ENCODE results near the gene SLIT1.

Gene SLIT1

GRCh38 chr10:96971324-96971723 is 214.4 kb downstream of the SLIT1 start:
- no peak for DNase-seq (ENCODE audit: low read depth)

GRCh38 chr10:96968682-96969423 is 216.9 kb downstream of the SLIT1 start:
- no peak for DNase-seq (ENCODE audit: low read depth)

- peak; percentile 10 for DNase-seq (ENCODE audit: low read depth)
These were observed 217.9 kb downstream of the SLIT1 start for GRCh38 chr10:96967847-96968246.

GRCh38 chr10:96964131-96964530 is 221.6 kb downstream of the SLIT1 start:
- DNase-seq (ENCODE audit: low read depth) = no peak

- no peak for DNase-seq (ENCODE audit: low read depth)
These were observed 224.9 kb downstream of the SLIT1 start for GRCh38 chr10:96960872-96961271.

- DNase-seq (ENCODE audit: low read depth) = no peak
These were observed 226.0 kb downstream of the SLIT1 start for GRCh38 chr10:96959733-96960132.

- DNase-seq (ENCODE audit: low read depth) = no peak
These were observed 227.7 kb downstream of the SLIT1 start for GRCh38 chr10:96958071-96958470.

- no peak for DNase-seq (ENCODE audit: low read depth)
These were observed 230.0 kb downstream of the SLIT1 start for GRCh38 chr10:96955794-96956193.

GRCh38 chr10:96951954-96952353 is 233.8 kb downstream of the SLIT1 start:
- no peak for DNase-seq (ENCODE audit: low read depth)

GRCh38 chr10:96949039-96949683 is 236.6 kb downstream of the SLIT1 start:
- DNase-seq (ENCODE audit: low read depth) = no peak

Measured in GM04504 (cell line).